ENCODE measurements around the gene ZNHIT3.
"Not testable (repeated sequence)": the region's sequence is repeated elsewhere in the genome, so short reads cannot be mapped to it uniquely, and the experiment has no call there.

The ZNHIT3 gene

GRCh38 chr17:36486204-36487194 is at the start of gene ZNHIT3:
ZNHIT3 (plus strand) TSS chr17:36486681; CDS start chr17:36486700, 19 bp downstream.
- peaks cover 20% of the 10 kb centered on the region for H3K27me3 Mint-ChIP-seq
- H3K27ac Mint-ChIP-seq, result peak within 1 kb of the TSS; percentile 99
- CTCF ChIA-PET, result interaction anchor here (0.5 kb wide), 1 partner anchor 1341 kb away, joined by 3 read pairs; no protein-coding TSS in a partner anchor
- DNase-seq, result peak; percentile 95
- H3K36me3 Mint-ChIP-seq, result peaks cover 17% of the 10 kb centered on the region
- H3K9me3 Mint-ChIP-seq, result no peaks in the 10 kb centered on the region
- peak within 1 kb of the TSS; percentile 97 for H3K4me3 Mint-ChIP-seq
- peaks cover 58% of the 10 kb centered on the region for H3K4me1 Mint-ChIP-seq

GRCh38 chr17:36441792-36442191 is 44.7 kb upstream of the ZNHIT3 start:
- CTCF ChIA-PET, H3K4me1 Mint-ChIP-seq, H3K4me3 Mint-ChIP-seq, H3K27me3 Mint-ChIP-seq, H3K36me3 Mint-ChIP-seq, H3K9me3 Mint-ChIP-seq, DNase-seq, H3K27ac Mint-ChIP-seq: not testable (repeated sequence)

GRCh38 chr17:36443777-36444176 is 42.7 kb upstream of the ZNHIT3 start:
- no peak for DNase-seq
- Mint-ChIP-seq H3K4me1 (no peaks in the 10 kb centered on the region), H3K27me3 (peaks cover 6% of the 10 kb centered on the region), H3K4me3 (no peak overlapping the region), H3K36me3 (no peaks in the 10 kb centered on the region), H3K9me3 (no peaks in the 10 kb centered on the region), H3K27ac (no peak overlapping the region)
- CTCF ChIA-PET, result no interaction called here

GRCh38 chr17:36449997-36450396 is 36.5 kb upstream of the ZNHIT3 start:
- H3K9me3 Mint-ChIP-seq, H3K27ac Mint-ChIP-seq, H3K4me3 Mint-ChIP-seq, H3K27me3 Mint-ChIP-seq, DNase-seq, CTCF ChIA-PET, H3K36me3 Mint-ChIP-seq, H3K4me1 Mint-ChIP-seq: not testable (repeated sequence)

- not testable (repeated sequence) for DNase-seq
Measured at GRCh38 chr17:36452888-36453287, 33.6 kb upstream of the ZNHIT3 start.

GRCh38 chr17:36457701-36458100 is 28.8 kb upstream of the ZNHIT3 start:
- H3K4me1 Mint-ChIP-seq, DNase-seq, H3K27ac Mint-ChIP-seq, CTCF ChIA-PET, H3K36me3 Mint-ChIP-seq, H3K9me3 Mint-ChIP-seq, H3K4me3 Mint-ChIP-seq: not testable (repeated sequence)
- peaks cover 30% of the 10 kb centered on the region for H3K27me3 Mint-ChIP-seq

More at GRCh38 chr17:36452888-36453287, 33.6 kb upstream of the ZNHIT3 start:
- CTCF ChIA-PET, H3K27me3 Mint-ChIP-seq, H3K9me3 Mint-ChIP-seq, H3K36me3 Mint-ChIP-seq, H3K4me1 Mint-ChIP-seq, H3K4me3 Mint-ChIP-seq, H3K27ac Mint-ChIP-seq: not testable (repeated sequence)

GRCh38 chr17:36459045-36459444 is 27.4 kb upstream of the ZNHIT3 start:
- Mint-ChIP-seq H3K27ac (no peak overlapping the region), H3K9me3 (no peaks in the 10 kb centered on the region), H3K36me3 (no peaks in the 10 kb centered on the region), H3K27me3 (peaks cover 43% of the 10 kb centered on the region), H3K4me1 (no peaks in the 10 kb centered on the region), H3K4me3 (no peak overlapping the region)
- DNase-seq, result no peak
- CTCF ChIA-PET, result no interaction called here

- H3K9me3 Mint-ChIP-seq, result no peaks in the 10 kb centered on the region
- H3K4me3 Mint-ChIP-seq, result no peak overlapping the region
- no peak overlapping the region for H3K27ac Mint-ChIP-seq
- H3K27me3 Mint-ChIP-seq, result peaks cover 49% of the 10 kb centered on the region
- CTCF ChIA-PET, result no interaction called here
- H3K4me1 Mint-ChIP-seq, result no peaks in the 10 kb centered on the region
- DNase-seq, result no peak
- H3K36me3 Mint-ChIP-seq, result no peaks in the 10 kb centered on the region
Measured at GRCh38 chr17:36459601-36460000, 26.9 kb upstream of the ZNHIT3 start.

GRCh38 chr17:36460265-36460937 is 26.1 kb upstream of the ZNHIT3 start:
- Mint-ChIP-seq H3K4me1 (no peaks in the 10 kb centered on the region), H3K9me3 (no peaks in the 10 kb centered on the region), H3K27me3 (peaks cover 57% of the 10 kb centered on the region), H3K27ac (no peak overlapping the region), H3K36me3 (no peaks in the 10 kb centered on the region), H3K4me3 (no peak overlapping the region)
- DNase-seq, result no peak
- CTCF ChIA-PET, result no interaction called here

- no peak overlapping the region for H3K4me3 Mint-ChIP-seq
- no peaks in the 10 kb centered on the region for H3K4me1 Mint-ChIP-seq
- no peaks in the 10 kb centered on the region for H3K9me3 Mint-ChIP-seq
- CTCF ChIA-PET, result no interaction called here
- no peak for DNase-seq
- H3K36me3 Mint-ChIP-seq, result no peaks in the 10 kb centered on the region
- no peak overlapping the region for H3K27ac Mint-ChIP-seq
- peaks cover 64% of the 10 kb centered on the region for H3K27me3 Mint-ChIP-seq
Measured at GRCh38 chr17:36461330-36462110, 25.0 kb upstream of the ZNHIT3 start.

GRCh38 chr17:36463916-36464764 is 22.3 kb upstream of the ZNHIT3 start:
- H3K9me3 Mint-ChIP-seq, result no peaks in the 10 kb centered on the region
- peaks cover 83% of the 10 kb centered on the region for H3K27me3 Mint-ChIP-seq
- H3K27ac Mint-ChIP-seq, result no peak overlapping the region
- no peaks in the 10 kb centered on the region for H3K4me1 Mint-ChIP-seq
- H3K36me3 Mint-ChIP-seq, result no peaks in the 10 kb centered on the region
- H3K4me3 Mint-ChIP-seq, result no peak overlapping the region
- peak; percentile 80 for DNase-seq
- CTCF ChIA-PET, result no interaction called here

GRCh38 chr17:36464765-36465088 is 21.8 kb upstream of the ZNHIT3 start:
- Mint-ChIP-seq H3K4me3 (no peak overlapping the region), H3K36me3 (no peaks in the 10 kb centered on the region), H3K27ac (no peak overlapping the region), H3K9me3 (no peaks in the 10 kb centered on the region), H3K27me3 (peaks cover 85% of the 10 kb centered on the region), H3K4me1 (no peaks in the 10 kb centered on the region)
- DNase-seq, result no peak
- CTCF ChIA-PET, result no interaction called here

- Mint-ChIP-seq H3K9me3 (no peaks in the 10 kb centered on the region), H3K4me1 (no peaks in the 10 kb centered on the region), H3K36me3 (no peaks in the 10 kb centered on the region), H3K27me3 (peaks cover 73% of the 10 kb centered on the region), H3K27ac (no peak overlapping the region), H3K4me3 (no peak overlapping the region)
- CTCF ChIA-PET, result interaction anchor here (1.2 kb wide), 1 partner anchor 14 kb away, joined by 3 read pairs; no protein-coding TSS in a partner anchor
- DNase-seq, result no peak
Measured at GRCh38 chr17:36468903-36469635, 17.4 kb upstream of the ZNHIT3 start.

All from activated naive CD4-positive, alpha-beta T cell treated with anti-CD3 and anti-CD28 coated beads, Interleukin-2, amount 10 ng/mL, durations not matched to agents 7 days and 5 days (primary cell).